BLaER1 (cell line): ENCODE results near the gene OR4F6.

ENCODE experiments used
- H3K27ac ChIP-seq: shearing (Covaris generic); formaldehyde crosslinking; 2 replicates; pipeline ENCODE4 v1.8.1; 2022
- H3K27me3 ChIP-seq: shearing (Covaris generic); formaldehyde crosslinking; 2 replicates; pipeline ENCODE4 v1.8.1; 2022
- H3K36me3 ChIP-seq: shearing (Covaris generic); formaldehyde crosslinking; 2 replicates; pipeline ENCODE4 v1.8.1; 2022
- H3K4me1 ChIP-seq: shearing (Covaris generic); formaldehyde crosslinking; 2 replicates; pipeline ENCODE4 v1.8.1; 2022
- H3K4me2 ChIP-seq: shearing (Covaris generic); formaldehyde crosslinking; 2 replicates; pipeline ENCODE4 v1.8.1; 2022
- H3K4me3 ChIP-seq: shearing (Covaris generic); formaldehyde crosslinking; 2 replicates; pipeline ENCODE4 v1.8.1; 2022
- H3K9ac ChIP-seq: shearing (Covaris generic); formaldehyde crosslinking; 2 replicates; pipeline ENCODE4 v1.8.1; 2022
- H3K9me3 ChIP-seq: shearing (Covaris generic); formaldehyde crosslinking; 2 replicates; pipeline ENCODE4 v1.8.1; 2022
- H4K20me1 ChIP-seq: shearing (Covaris generic); formaldehyde crosslinking; 2 replicates; pipeline ENCODE4 v1.8.1; 2022
- Cebpa-rat ChIP-seq: shearing (Covaris generic); IDR thresholded peaks from 2 replicates; pipeline ENCODE4 v1.8.1; 2022

OR4F6 gene

DNA sequence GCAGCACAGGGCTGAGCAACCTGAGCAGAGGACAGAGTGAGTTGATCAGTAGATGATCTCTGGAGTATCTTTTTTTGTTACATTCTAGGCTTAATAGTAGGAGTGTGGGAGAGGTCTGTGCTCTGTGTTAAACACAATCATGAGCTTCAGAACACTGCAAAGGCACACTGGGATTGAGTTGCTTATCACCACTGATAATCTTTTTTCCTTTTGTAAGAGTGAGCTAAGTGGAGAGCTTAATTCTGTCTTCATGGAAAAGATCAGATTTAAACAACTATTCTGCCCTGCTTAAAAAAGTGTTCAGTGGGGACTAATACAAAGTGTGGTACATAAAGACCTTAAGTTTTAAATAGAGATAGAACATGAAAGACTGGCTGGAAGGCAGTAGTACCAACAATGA, 1.1 kb downstream of the OR4F6 start:
- no peak for TF ChIP-seq Cebpa-rat
- no peak overlapping the region for H3K4me2 ChIP-seq
- no peaks in the 10 kb centered on the region for H4K20me1 ChIP-seq
- H3K27ac ChIP-seq: no peak overlapping the region
- no peak overlapping the region for H3K4me3 ChIP-seq
- H3K9me3 ChIP-seq: no peaks in the 10 kb centered on the region
- H3K9ac ChIP-seq: no peak overlapping the region
- H3K36me3 ChIP-seq: no peaks in the 10 kb centered on the region
- H3K27me3 ChIP-seq: no peaks in the 10 kb centered on the region
- no peaks in the 10 kb centered on the region for H3K4me1 ChIP-seq

DNA sequence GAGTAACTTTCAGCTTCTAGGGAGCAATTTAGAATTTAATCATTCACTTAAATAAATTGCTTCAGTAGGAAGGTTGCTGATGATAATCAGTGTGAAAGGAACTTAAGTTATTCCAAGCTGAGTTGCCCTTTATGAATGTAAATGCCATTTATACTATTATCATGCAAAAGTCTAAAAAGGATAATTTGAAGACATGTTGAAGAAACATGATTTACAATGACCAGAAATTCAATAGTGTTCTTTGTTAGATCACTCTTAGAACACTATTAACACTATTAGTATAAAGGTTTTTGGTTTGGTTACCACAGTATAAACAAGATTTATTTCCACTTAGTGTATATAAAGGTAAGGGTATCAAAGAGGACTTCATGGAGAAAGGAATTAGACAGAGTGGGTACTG, 1.6 kb downstream of the OR4F6 start:
- Histone ChIP-seq H3K4me1 (no peaks in the 10 kb centered on the region), H3K27me3 (no peaks in the 10 kb centered on the region), H3K36me3 (no peaks in the 10 kb centered on the region), H3K9ac (no peak overlapping the region), H3K4me2 (no peak overlapping the region), H3K9me3 (no peaks in the 10 kb centered on the region), H4K20me1 (no peaks in the 10 kb centered on the region), H3K27ac (no peak overlapping the region), H3K4me3 (no peak overlapping the region)
- TF ChIP-seq Cebpa-rat: no peak

DNA sequence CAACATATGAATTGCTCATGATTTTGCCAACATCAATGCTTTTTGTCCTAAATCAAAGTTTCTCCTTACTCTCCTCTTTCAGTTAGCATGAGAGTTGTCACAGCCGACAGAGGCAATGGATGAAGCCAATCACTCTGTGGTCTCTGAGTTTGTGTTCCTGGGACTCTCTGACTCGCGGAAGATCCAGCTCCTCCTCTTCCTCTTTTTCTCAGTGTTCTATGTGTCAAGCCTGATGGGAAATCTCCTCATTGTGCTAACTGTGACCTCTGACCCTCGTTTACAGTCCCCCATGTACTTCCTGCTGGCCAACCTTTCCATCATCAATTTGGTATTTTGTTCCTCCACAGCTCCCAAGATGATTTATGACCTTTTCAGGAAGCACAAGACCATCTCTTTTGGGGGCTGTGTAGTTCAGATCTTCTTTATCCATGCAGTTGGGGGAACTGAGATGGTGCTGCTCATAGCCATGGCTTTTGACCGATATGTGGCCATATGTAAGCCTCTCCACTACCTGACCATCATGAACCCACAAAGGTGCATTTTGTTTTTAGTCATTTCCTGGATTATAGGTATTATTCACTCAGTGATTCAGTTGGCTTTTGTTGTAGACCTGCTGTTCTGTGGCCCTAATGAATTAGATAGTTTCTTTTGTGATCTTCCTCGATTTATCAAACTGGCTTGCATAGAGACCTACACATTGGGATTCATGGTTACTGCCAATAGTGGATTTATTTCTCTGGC, 2.5 kb downstream of the OR4F6 start:
- Histone ChIP-seq H3K4me2 (no peak overlapping the region), H3K9me3 (no peaks in the 10 kb centered on the region), H3K9ac (no peak overlapping the region), H3K27me3 (no peaks in the 10 kb centered on the region), H3K36me3 (no peaks in the 10 kb centered on the region), H4K20me1 (no peaks in the 10 kb centered on the region), H3K27ac (no peak overlapping the region), H3K4me3 (no peak overlapping the region), H3K4me1 (no peaks in the 10 kb centered on the region)
- no peak for TF ChIP-seq Cebpa-rat

DNA sequence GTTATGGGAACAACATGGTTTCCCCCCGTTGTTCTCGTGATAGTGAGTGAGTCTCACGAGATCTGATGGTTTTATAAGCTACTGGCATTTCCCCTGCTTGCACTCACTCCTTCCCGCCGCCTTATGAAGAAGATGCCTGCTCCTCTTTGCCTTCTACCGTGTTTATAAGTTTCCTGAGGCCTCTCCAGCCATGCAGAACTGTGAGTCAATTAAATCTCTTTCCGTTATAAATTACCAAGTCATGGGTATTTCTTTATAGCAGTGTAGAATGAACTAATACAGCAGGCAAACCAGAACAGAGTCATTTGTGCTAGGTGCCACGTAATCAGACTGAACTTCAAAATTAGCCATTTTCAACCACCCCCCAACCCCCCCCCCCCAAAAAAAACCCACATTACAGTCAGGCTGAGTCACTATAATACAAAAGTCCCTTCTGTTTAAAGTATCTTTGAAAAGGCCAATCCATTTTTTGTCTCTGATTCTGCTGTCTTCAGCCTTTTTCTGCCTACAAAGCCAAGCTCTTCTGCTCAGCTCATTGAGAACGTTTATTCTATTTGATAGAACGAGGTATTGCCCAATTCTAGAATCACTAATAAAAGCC, 4.1 kb downstream of the OR4F6 start:
- Histone ChIP-seq H3K4me1 (no peaks in the 10 kb centered on the region), H3K4me2 (no peak overlapping the region), H3K27ac (no peak overlapping the region), H4K20me1 (no peaks in the 10 kb centered on the region), H3K9ac (no peak overlapping the region), H3K36me3 (no peaks in the 10 kb centered on the region), H3K9me3 (no peaks in the 10 kb centered on the region), H3K4me3 (no peak overlapping the region), H3K27me3 (no peaks in the 10 kb centered on the region)
- TF ChIP-seq Cebpa-rat: no peak

DNA sequence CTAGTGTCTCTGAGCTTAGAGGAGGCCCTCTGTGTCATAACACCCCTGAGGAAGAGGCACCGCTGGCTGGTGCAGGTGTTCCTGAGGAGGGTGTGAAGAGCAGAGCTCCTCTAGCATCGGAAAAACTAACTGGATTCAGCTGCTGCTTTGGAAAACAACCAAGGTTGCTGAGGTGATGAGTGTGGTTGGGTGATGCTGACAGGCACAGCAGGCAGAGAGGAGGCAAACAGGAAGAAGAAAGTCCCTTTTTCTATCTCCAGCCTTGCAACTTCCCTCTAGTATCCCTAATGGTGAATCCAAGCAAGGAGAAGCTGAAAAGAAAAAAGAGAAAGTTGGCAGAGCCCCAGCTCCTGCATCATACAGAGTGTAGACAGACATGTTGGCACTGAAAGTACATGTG, 4.9 kb downstream of the OR4F6 start:
- H3K9me3 ChIP-seq: no peaks in the 10 kb centered on the region
- H3K4me3 ChIP-seq: no peak overlapping the region
- H3K36me3 ChIP-seq: no peaks in the 10 kb centered on the region
- no peak overlapping the region for H3K9ac ChIP-seq
- H3K4me2 ChIP-seq: no peak overlapping the region
- no peaks in the 10 kb centered on the region for H3K4me1 ChIP-seq
- no peaks in the 10 kb centered on the region for H3K27me3 ChIP-seq
- H3K27ac ChIP-seq: no peak overlapping the region
- no peak for TF ChIP-seq Cebpa-rat
- no peaks in the 10 kb centered on the region for H4K20me1 ChIP-seq

DNA sequence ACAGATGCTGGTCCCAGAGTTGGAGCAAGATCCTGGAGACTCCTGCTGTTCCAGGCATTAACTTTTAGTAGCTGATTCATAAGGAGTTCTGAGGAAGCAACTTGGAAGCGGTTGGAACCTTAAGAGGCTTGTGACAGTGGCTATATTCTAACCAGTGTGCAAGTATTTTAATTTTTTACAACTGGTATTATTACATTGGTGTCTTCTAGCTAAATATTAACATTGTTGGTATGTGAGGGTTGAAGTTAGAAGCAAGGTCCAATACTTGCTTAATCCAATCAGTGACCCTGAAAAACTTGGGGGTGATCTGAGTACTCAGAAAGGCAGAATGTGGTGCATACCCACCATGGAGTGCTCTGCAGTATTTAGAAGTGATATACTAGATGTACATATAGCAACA, 7.1 kb downstream of the OR4F6 start:
- H4K20me1 ChIP-seq: no peaks in the 10 kb centered on the region
- no peak overlapping the region for H3K9ac ChIP-seq
- TF ChIP-seq Cebpa-rat: no peak
- no peaks in the 10 kb centered on the region for H3K36me3 ChIP-seq
- H3K9me3 ChIP-seq: no peaks in the 10 kb centered on the region
- H3K27me3 ChIP-seq: no peaks in the 10 kb centered on the region
- no peak overlapping the region for H3K27ac ChIP-seq
- H3K4me2 ChIP-seq: no peak overlapping the region
- H3K4me3 ChIP-seq: no peak overlapping the region
- no peaks in the 10 kb centered on the region for H3K4me1 ChIP-seq

DNA sequence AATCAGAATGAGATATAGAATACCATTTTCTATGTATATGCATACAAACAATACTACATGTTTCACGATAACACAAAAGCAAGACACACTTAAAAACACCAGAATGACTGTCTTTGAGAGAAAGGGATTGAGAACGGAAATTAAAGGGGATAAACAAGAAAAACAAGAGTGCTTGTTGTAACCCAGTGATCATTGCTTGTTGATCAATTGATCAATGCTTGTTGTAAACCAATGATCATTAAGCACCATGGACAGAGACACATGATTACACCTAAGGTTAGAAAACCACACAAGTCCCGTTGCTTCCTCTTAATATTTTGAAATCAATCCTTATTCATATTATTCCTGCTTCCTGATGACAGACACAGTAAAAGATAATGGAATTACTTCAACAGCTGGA, 7.6 kb downstream of the OR4F6 start:
- H3K36me3 ChIP-seq: no peaks in the 10 kb centered on the region
- H3K27me3 ChIP-seq: no peaks in the 10 kb centered on the region
- no peaks in the 10 kb centered on the region for H3K9me3 ChIP-seq
- no peak overlapping the region for H3K9ac ChIP-seq
- no peaks in the 10 kb centered on the region for H4K20me1 ChIP-seq
- TF ChIP-seq Cebpa-rat: no peak
- no peak overlapping the region for H3K4me2 ChIP-seq
- H3K4me1 ChIP-seq: no peaks in the 10 kb centered on the region
- no peak overlapping the region for H3K27ac ChIP-seq
- no peak overlapping the region for H3K4me3 ChIP-seq

DNA sequence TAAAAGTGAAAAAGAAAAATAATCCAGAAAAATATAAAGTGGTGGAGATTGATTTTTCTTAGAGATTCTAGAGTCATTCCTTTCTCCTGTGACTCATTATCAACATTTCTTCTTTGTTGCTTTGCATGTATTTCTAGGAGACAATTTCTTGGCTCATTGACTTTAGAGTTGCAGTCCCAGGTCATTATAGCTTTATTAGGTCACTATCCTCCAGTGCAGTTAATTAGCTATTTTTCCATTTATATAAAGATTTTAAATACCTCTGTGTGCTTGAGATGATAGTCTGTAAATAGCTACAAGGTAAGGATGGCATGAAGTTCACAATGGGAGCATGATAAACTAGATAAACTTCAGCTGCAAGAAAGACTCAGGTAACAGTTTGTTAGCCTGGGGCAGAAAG, 8.6 kb downstream of the OR4F6 start, which contains the start of gene OR4F15:
Gene OR4F15 (plus strand): TSS at position 301 of the 400 bp plus-strand sequence. CDS start 5,985 bp downstream, outside the sequence.
- Histone ChIP-seq H3K36me3 (no peaks in the 10 kb centered on the region), H3K9me3 (no peaks in the 10 kb centered on the region), H3K9ac (no peak within 1 kb of the TSS), H3K27me3 (no peaks in the 10 kb centered on the region), H4K20me1 (no peaks in the 10 kb centered on the region), H3K4me2 (no peak within 1 kb of the TSS), H3K27ac (no peak within 1 kb of the TSS), H3K4me1 (no peaks in the 10 kb centered on the region), H3K4me3 (no peak within 1 kb of the TSS)
- no peak for TF ChIP-seq Cebpa-rat

DNA sequence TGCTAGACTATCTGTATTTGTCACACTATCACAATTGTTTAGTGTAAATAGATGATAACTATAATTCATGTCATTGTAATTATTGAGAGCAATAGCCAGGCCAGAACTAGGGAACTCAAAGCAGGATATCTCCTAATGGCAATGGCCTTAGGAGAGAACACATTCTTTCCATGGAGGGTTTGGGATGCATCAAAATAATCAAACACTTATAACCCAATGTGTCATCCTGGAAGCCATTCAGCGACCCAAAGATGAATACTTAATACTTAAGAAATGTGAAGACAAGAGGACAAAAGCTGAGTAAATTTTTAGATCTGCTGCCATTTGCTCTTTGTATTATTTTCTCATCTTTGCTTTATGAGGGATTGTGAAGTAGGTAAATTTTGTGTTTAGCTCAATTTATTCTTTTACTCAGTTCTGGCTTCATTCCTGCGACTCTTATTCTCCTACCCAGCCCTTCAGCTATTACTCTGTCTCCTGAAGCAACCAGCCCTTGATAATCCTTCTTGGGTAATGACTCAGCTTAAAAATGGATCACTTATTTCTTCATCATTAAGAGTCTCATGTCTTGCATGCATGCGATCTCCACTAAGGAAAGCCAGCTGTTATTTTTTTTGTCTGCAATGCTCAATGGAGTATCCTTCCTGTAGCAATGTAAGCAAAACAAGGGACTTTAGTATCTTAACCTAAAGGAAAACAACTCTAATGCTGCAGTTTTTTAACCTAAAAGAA, 10.7 kb downstream of the OR4F6 start:
- Histone ChIP-seq H3K4me3 (no peak overlapping the region), H4K20me1 (no peaks in the 10 kb centered on the region), H3K27ac (no peak overlapping the region), H3K9ac (no peak overlapping the region), H3K4me2 (no peak overlapping the region), H3K36me3 (no peaks in the 10 kb centered on the region), H3K4me1 (no peaks in the 10 kb centered on the region), H3K27me3 (no peaks in the 10 kb centered on the region), H3K9me3 (no peaks in the 10 kb centered on the region)
- no peak for TF ChIP-seq Cebpa-rat

DNA sequence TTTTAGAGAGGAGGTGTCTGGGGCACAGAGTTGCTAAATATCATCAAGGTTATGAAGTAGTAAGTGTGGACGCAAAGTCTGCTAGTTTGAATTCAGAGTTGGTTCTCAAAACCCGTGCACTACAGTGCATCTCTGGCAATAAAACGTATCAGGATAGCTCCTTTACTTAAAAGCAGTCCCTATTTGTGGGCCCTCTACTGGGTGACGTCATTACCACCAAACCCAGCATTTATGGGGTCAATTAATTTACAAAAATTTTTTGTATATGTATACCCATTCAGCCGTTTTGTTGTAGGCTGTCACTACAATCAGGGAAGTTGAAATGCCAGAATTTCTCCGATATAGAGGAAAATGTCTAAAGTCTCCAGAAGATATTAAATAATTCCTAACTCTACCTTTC, 17.5 kb downstream of the OR4F6 start:
- Histone ChIP-seq H3K36me3 (no peaks in the 10 kb centered on the region), H4K20me1 (no peaks in the 10 kb centered on the region), H3K4me1 (no peaks in the 10 kb centered on the region), H3K27ac (no peak overlapping the region), H3K27me3 (no peaks in the 10 kb centered on the region), H3K9ac (no peak overlapping the region), H3K9me3 (0 out of 2 replicates have a peak, but pooled peaks cover 4% of the 10 kb centered on the region), H3K4me2 (no peak overlapping the region), H3K4me3 (no peak overlapping the region)
- TF ChIP-seq Cebpa-rat: no peak
